ENCODE measurements around the gene SLC12A4. TPM values are rescaled to one million over a fixed set of nuclear protein-coding genes. Genes with fewer than 3 reads are reported as not detected.
"Not testable (repeated sequence)": the region's sequence is repeated elsewhere in the genome, so short reads cannot be mapped to it uniquely, and the experiment has no call there.

The SLC12A4 gene
- total RNA-seq, 2 donors from 2014 or later: 32.9 to 84.4 TPM

DNA sequence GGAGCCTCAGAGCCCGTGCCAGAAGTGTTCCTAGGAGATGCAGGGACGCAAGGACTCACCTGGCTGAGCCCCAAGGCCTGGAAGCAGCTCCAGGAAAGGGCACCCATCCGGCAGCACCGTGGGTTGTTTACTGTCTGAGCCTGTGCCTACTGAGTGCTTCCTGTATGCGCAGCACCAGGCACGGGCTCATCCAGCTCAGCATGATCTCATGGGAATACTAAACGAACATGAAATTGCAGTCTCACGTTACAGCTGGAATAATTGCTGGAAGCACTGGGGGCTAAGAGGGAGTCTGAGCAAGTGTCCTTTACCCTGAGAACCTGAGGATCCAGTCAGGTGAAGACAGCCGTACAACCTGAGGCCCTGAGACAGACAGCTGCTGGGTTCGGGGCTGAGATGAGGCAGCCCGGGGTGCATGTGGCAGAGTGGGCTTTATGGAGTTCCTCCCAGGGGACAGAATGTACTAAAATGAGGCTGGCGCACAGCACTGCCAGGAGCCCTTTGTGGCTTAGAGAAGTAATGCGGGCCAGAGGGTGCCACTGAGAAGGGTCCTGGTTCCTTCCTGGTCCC is 42.2 kb downstream of the SLC12A4 start:
- Mint-ChIP-seq H3K27ac (peak overlapping the region in 1 of 2 donors; percentile 39), H3K4me1 (ENCODE audit: low read depth in 2 of 2) (peaks cover 0 to 12% of the 10 kb centered on the region in 2 donors), H3K9me3 (no peaks in the 10 kb centered on the region), H3K4me3 (no peak overlapping the region), H3K27me3 (no peaks in the 10 kb centered on the region), H3K36me3 (no peaks in the 10 kb centered on the region)
- no peak for DNase-seq (ENCODE audit: low spot score)
- no peak for ATAC-seq

DNA sequence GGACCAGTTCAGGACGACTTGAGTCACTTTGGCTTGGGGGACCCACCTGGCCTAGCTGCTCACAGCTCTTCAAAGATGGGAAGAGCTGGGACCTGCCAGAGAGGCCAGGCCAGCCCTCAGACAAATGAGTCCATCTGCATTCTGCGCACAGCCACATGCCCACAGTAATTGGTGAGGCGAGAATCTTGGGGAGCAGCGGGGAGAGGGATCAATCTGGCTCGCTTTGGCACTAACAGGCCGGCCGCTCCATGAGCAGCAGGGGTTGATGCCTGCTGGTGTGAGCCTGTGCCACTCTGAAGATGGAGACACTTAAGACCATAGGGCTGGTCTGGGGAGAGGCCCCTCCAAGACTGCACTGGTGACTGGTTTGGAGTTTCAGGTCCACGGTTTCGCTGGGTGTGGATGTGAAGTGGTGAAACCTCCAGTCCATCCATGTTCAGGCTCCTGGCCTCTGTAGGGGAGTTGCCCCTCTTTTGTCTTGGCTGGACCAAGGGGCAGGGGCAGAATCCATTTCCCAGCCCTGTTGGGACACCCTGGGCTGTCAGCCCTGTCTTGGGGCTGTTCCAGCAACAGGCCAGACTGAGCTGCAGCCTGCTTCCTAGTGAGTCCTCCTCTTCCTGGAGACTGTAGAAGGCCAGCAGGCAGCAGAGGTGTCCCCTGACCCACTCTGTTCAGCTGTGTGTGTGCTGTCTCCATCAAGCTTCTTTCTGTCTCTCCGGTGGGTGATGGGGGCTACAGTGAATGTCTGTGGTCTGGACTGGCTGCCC is 44.1 kb downstream of the SLC12A4 start:
- no peak overlapping the region for H3K27ac Mint-ChIP-seq
- no peaks in the 10 kb centered on the region for H3K27me3 Mint-ChIP-seq
- H3K4me1 Mint-ChIP-seq (ENCODE audit: low read depth in 2 of 2): peaks cover 0 to 12% of the 10 kb centered on the region in 2 donors
- H3K9me3 Mint-ChIP-seq: no peaks in the 10 kb centered on the region
- no peak for DNase-seq (ENCODE audit: low spot score)
- ATAC-seq: peak in 1 of 2 donors; percentile 3
- no peak overlapping the region for H3K4me3 Mint-ChIP-seq
- no peaks in the 10 kb centered on the region for H3K36me3 Mint-ChIP-seq

DNA sequence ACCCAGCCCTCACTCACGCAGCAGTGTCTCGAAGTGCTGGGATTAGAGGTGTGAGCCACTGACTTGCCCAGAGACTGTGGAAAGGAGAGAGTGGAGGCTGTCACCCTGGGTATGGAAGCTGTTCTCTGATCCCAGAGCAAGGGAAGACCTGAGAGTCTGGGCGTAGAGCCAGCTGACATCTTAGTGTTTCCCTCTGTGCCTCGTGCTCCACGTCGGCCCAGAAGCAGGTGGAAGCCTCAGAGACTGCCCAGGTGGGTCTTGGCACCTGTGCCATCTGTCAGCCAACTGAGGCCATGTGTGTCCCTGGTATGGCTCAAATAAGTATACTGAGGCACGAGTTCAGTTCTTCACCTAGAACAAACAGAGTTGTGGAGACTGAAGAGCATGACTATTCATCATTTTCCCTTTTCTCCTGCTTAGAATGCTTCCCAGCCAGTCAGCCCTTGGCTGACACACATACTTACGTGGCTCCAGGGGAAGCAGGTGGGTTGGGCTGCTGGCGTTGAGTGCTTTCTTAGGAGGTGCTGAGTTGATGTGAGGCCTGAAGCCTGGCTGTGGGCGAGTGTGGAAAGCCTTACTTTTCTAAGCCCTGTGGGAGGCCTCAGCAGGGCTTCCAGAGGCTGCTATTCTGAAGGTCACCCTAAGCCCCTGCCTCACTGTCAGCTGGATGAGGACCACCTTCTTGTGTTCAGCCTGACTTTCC is 44.9 kb downstream of the SLC12A4 start:
- peak overlapping the region in 1 of 2 donors; percentile 23 for H3K27ac Mint-ChIP-seq
- peaks cover 0 to 12% of the 10 kb centered on the region in 2 donors for H3K4me1 Mint-ChIP-seq (ENCODE audit: low read depth in 2 of 2)
- no peaks in the 10 kb centered on the region for H3K9me3 Mint-ChIP-seq
- no peak overlapping the region for H3K4me3 Mint-ChIP-seq
- no peak for DNase-seq (ENCODE audit: low spot score)
- ATAC-seq: no peak
- no peaks in the 10 kb centered on the region for H3K27me3 Mint-ChIP-seq
- no peaks in the 10 kb centered on the region for H3K36me3 Mint-ChIP-seq

DNA sequence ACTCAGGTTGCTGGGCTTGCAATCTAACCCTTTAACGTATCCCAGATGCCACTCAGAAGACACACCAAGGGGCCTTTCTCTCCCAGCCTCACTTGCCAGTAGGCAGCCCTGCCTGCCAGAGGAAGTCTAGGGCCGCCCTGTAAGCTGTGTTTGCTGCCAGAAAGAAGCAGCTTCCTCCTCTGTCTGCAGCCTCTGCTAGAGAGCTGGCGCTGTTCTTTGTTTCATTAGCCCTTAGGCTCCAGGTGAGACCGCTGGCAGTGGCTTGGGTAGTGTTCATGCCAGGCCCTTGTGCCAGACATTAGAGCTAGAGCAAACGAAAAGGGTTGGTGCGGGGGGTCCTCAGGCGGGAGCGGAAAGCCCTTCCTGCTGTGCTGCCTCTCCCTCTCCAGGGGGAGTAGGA is 45.7 kb downstream of the SLC12A4 start:
- ATAC-seq (no peak), DNase-seq (ENCODE audit: low spot score) (no peak)
- no peaks in the 10 kb centered on the region for H3K36me3 Mint-ChIP-seq
- H3K4me1 Mint-ChIP-seq (ENCODE audit: low read depth in 2 of 2): peaks cover 5 to 13% of the 10 kb centered on the region in 2 donors
- H3K4me3 Mint-ChIP-seq: no peak overlapping the region
- H3K9me3 Mint-ChIP-seq: no peaks in the 10 kb centered on the region
- no peaks in the 10 kb centered on the region for H3K27me3 Mint-ChIP-seq
- peak overlapping the region in 1 of 2 donors; percentile 23 for H3K27ac Mint-ChIP-seq

DNA sequence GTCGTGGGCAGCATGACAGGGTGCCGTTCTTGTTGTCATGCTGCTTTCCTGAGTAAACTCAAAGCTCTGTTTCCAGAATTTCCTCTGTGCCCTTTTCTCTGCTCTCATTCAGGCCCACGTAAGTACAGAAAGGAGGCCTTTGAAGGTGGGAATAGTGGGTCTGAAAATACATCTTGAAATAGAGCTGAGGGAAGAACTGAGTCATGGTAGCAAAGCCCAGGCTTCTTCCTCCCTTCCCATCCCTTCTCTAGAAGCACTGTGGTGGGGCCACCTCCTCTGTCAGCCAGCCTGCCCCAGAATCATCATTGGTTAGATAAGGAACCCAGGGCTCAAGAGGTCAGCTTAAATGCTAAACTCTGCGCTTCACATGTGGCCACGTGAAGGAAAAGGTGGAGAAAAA is 46.2 kb downstream of the SLC12A4 start:
- ATAC-seq: no peak
- no peaks in the 10 kb centered on the region for H3K9me3 Mint-ChIP-seq
- no peak for DNase-seq (ENCODE audit: low spot score)
- no peak overlapping the region for H3K4me3 Mint-ChIP-seq
- H3K27ac Mint-ChIP-seq: no peak overlapping the region
- H3K27me3 Mint-ChIP-seq: no peaks in the 10 kb centered on the region
- H3K4me1 Mint-ChIP-seq (ENCODE audit: low read depth in 2 of 2): peaks cover 10 to 18% of the 10 kb centered on the region in 2 donors
- no peaks in the 10 kb centered on the region for H3K36me3 Mint-ChIP-seq

DNA sequence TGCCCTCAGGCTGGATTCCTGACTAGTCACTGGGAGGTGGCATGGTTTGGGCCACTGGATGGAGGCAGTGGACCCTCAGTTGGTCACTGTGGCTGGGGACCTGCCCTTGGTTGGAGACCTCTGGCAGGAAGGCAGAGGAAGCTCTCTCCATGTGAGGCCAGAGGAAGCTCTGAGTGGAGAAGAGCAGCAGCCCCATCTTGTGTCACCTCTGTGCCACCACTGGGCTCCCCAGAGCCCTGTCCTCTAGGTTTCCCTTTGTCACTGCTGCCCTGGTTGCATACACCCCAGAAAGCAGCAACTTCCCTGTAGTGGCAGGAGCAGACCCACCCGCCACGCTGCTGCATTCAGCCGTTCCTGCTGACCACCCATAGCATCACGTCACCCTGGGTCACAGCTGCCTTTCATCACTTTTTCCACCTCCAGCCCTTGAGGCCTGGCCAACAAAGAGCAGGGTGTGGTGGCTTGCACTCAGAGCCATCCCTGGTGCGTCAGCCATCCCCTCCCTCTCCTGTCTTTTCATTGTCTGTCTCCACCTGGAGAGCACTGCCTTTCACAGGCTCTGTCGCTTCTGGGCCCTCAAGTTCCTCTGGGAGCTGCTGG is 48.7 kb downstream of the SLC12A4 start:
- Mint-ChIP-seq H3K9me3 (no peaks in the 10 kb centered on the region), H3K4me1 (ENCODE audit: low read depth in 2 of 2) (peaks cover 12 to 31% of the 10 kb centered on the region in 2 donors), H3K27ac (peak overlapping the region in 1 of 2 donors; percentile 39), H3K4me3 (no peak overlapping the region), H3K27me3 (no peaks in the 10 kb centered on the region), H3K36me3 (no peaks in the 10 kb centered on the region)
- ATAC-seq: no peak
- DNase-seq (ENCODE audit: low spot score): no peak

GRCh38 chr16:67917852-67918236 is 50.6 kb downstream of the SLC12A4 start:
- DNase-seq (ENCODE audit: low spot score) (no peak), ATAC-seq (peak; percentile 80 to 94)
- peaks cover 12 to 32% of the 10 kb centered on the region in 2 donors for H3K4me1 Mint-ChIP-seq (ENCODE audit: low read depth in 2 of 2)
- no peaks in the 10 kb centered on the region for H3K9me3 Mint-ChIP-seq
- H3K27me3 Mint-ChIP-seq: no peaks in the 10 kb centered on the region
- H3K4me3 Mint-ChIP-seq: no peak overlapping the region
- no peaks in the 10 kb centered on the region for H3K36me3 Mint-ChIP-seq
- H3K27ac Mint-ChIP-seq: peak overlapping the region; percentile 31 to 78

- no peak overlapping the region for H3K4me3 Mint-ChIP-seq
- no peaks in the 10 kb centered on the region for H3K27me3 Mint-ChIP-seq
- H3K27ac Mint-ChIP-seq: peak overlapping the region; percentile 31 to 78
- ATAC-seq: peak in 1 of 2 donors; percentile 1
- no peaks in the 10 kb centered on the region for H3K36me3 Mint-ChIP-seq
- DNase-seq (ENCODE audit: low spot score): no peak
- H3K9me3 Mint-ChIP-seq: no peaks in the 10 kb centered on the region
- H3K4me1 Mint-ChIP-seq (ENCODE audit: low read depth in 2 of 2): peaks cover 12 to 30% of the 10 kb centered on the region in 2 donors
These were observed 51.1 kb downstream of the SLC12A4 start for GRCh38 chr16:67917140-67917851.

GRCh38 chr16:67915831-67916723 is 52.4 kb downstream of the SLC12A4 start:
- DNase-seq (ENCODE audit: low spot score) (no peak), ATAC-seq (no peak)
- Mint-ChIP-seq H3K9me3 (no peaks in the 10 kb centered on the region), H3K4me3 (no peak overlapping the region), H3K27me3 (no peaks in the 10 kb centered on the region), H3K27ac (peak overlapping the region in 1 of 2 donors; percentile 7), H3K4me1 (ENCODE audit: low read depth in 2 of 2) (peaks cover 12 to 26% of the 10 kb centered on the region in 2 donors), H3K36me3 (no peaks in the 10 kb centered on the region)

DNA sequence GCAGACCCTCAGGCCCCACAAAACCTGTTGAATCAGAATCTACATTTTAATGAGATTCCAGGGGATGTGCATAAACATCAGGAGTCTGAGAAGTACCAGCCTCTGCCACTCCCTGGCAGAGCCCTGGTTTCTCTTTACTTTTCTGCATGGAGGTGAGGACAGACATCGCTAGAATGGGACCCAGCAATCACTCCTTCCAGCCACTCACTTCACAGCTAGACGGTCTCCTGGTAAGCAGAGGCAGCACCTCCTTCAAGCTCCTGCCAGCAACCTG is 53.0 kb downstream of the SLC12A4 start:
- H3K4me1 Mint-ChIP-seq (ENCODE audit: low read depth in 2 of 2): peaks cover 12 to 23% of the 10 kb centered on the region in 2 donors
- not testable (repeated sequence) for H3K27ac Mint-ChIP-seq; H3K9me3 Mint-ChIP-seq; ATAC-seq; H3K4me3 Mint-ChIP-seq; DNase-seq (ENCODE audit: low spot score); H3K27me3 Mint-ChIP-seq; H3K36me3 Mint-ChIP-seq

GRCh38 chr16:67914758-67915495 is 53.5 kb downstream of the SLC12A4 start:
- ATAC-seq (no peak), DNase-seq (ENCODE audit: low spot score) (no peak)
- Mint-ChIP-seq H3K27me3 (no peaks in the 10 kb centered on the region), H3K4me3 (no peak overlapping the region), H3K9me3 (no peaks in the 10 kb centered on the region), H3K36me3 (no peaks in the 10 kb centered on the region), H3K4me1 (ENCODE audit: low read depth in 2 of 2) (peaks cover 16 to 26% of the 10 kb centered on the region in 2 donors), H3K27ac (no peak overlapping the region)

DNA sequence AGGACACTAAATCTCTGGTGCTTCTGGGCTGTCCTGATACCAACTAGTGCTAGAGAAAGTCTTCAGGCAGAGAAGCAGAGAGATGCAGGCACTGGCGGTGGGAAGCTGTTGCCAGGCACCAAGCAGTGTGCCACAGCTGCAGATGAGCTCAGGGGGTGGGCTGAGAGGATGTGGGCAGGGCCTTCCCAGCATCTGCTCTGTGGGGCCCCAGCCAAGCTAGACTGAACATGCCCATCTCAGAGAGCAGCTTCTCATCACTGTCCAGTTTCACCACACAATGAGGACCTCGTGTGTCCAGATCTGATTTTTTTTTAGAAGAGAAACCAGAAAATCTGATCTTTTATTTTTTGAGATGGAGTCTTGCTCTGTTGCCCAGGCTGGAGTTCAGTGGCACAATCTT is 58.3 kb downstream of the SLC12A4 start:
- Mint-ChIP-seq H3K4me3 (no peak overlapping the region), H3K27ac (peak overlapping the region in 1 of 2 donors; percentile 19)

More for the DNA sequence above, 58.3 kb downstream of the SLC12A4 start:
- Mint-ChIP-seq H3K9me3 (no peaks in the 10 kb centered on the region), H3K27me3 (no peaks in the 10 kb centered on the region), H3K4me1 (ENCODE audit: low read depth in 2 of 2) (peaks cover 8 to 18% of the 10 kb centered on the region in 2 donors), H3K36me3 (no peaks in the 10 kb centered on the region)
- DNase-seq (ENCODE audit: low spot score): no peak
- peak; percentile 64 to 65 for ATAC-seq

Measured in natural killer cell treated with Interleukin-12 subunit alpha and Interleukin-12 subunit beta and Interleukin-15 and Interleukin-18, amount 100 ng/mL, for 72 hours (primary cell).